Vagina (tissue), 2 donors: ENCODE results near the gene CHN1.

ENCODE experiments used
- CTCF ChIP-seq, 3 experiments: fragments of 450-650 bp in 2 of 3; fragments of 200-600 bp in 1 of 3; sonication (generic) in 1 of 3; IDR thresholded peaks; one replicate each; pipeline ENCODE4 v1.5.1; 2017 to 2019; ENCODE audit warnings: antibody characterized with exemption in 3 of 3, mild to moderate bottlenecking in 2 of 3, moderate library complexity in 2 of 3
- POLR2AphosphoS5 ChIP-seq, 2 donors: sonication (generic); formaldehyde crosslinking; IDR thresholded peaks; one replicate each; pipeline ENCODE4 v1.9.0; 2017; ENCODE audit warnings: antibody characterized with exemption in 2 of 2, mild to moderate bottlenecking in 2 of 2, low read depth in 1 of 2; ENCODE audit not compliant: insufficient read depth in 1 of 2

- no peak for TF ChIP-seq POLR2AphosphoS5 (IDR thresholded peaks at IDR 0.05; ENCODE audit: insufficient read depth in 1 of 2, low read depth in 1 of 2)
- no peak for TF ChIP-seq CTCF (IDR thresholded peaks at IDR 0.05)
These were observed 112.6 kb downstream of the CHN1 start for GRCh38 chr2:174892546-174892945.
